ENCODE measurements around the gene LRRC74A.

LRRC74A gene

GRCh38 chr14:76810953-76811400 lies 15.2 kb upstream of the LRRC74A start:
- no peak for DNase-seq

DNA sequence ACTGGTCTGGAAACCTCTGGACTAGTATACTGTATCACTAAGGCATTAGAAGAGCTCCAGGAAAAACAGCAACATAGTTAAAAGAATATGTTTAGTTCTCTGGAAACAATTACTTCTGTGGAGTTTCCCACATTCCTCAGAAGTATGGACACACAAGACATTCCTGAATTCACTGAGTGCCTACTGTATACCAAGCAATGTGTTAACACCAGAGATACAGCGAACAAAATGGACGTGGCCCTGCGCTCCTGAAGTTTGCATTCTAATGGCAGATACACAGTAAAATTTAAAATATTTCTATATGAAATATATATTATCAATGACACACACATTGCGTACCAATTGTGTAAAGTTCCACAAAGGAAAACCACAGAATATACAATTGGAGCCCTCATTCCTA lies 14.6 kb upstream of the LRRC74A start:
- no peak for DNase-seq

DNA sequence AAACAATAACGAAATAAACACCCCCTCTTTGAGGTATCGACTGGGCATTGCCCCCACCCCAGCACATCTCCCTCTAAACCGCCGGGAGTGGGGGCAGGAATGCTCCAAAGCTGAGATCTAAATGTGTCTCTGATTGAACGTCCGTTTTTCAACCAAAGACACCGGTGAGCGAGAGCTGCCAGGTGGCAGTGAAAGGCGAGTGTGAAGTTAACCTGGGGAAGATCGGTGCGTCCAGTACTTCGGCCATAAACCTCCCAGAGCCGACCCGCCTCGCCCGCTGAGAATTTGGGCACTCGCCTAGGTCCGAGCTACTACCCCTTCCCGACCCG lies 14.2 kb upstream of the LRRC74A start:
- no peak for DNase-seq

- DNase-seq = peak; percentile 98
These were observed 13.5 kb upstream of the LRRC74A start, which contains the start of gene ANGEL1 for GRCh38 chr14:76812422-76813383. ANGEL1 (minus strand) TSS chr14:76812882; CDS start chr14:76812827, 55 bp downstream.

- no peak for DNase-seq
These were observed 11.2 kb upstream of the LRRC74A start for GRCh38 chr14:76814726-76815645.

DNA sequence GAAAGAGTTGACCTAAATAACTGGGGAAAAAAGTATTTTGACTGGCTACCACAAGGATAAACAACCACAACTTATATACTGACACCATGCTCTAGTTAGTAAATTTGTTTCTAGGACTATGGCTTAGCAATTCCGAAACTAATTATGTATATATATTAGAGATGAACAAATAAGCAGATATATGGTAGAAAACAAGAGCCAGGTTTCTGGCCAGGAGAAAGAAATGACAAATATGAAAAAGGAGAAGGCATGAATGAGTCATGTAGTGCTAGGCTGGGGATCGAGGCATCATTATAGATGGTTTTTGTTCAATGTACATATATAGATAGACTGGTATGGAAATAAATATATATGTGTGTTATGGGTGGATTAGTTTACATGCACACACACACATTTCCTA lies 5.5 kb upstream of the LRRC74A start:
- no peak for DNase-seq

DNA sequence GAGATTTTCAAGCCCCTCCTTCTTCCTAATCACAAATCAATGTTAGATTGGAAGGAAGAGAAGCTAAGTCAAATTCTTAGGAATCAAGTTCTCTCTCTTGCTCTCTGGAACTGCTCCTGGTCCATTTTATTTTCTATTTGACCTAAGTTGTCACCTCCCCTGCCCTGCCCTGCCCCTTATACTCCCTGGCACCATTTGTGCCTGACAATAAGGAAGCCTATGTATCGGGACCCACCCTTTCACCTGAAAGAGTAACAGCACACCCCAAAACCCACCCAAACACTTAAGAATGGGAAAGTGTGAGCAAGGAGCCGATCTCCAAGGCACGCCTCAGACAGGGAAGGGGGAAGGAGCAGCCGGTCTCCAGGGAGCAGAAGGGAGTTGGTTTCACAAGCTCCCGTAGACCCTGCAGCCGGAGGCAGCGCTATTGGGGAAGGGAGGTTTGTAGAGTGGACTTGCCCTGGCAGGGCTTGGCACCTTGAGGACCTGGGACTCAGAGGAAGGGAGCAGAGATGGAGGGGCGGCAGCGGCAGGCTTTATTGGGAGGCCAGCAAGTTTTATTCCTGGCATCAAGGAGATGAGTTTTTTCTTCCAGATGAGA lies 1.6 kb downstream of the LRRC74A start:
- DNase-seq = no peak

DNA sequence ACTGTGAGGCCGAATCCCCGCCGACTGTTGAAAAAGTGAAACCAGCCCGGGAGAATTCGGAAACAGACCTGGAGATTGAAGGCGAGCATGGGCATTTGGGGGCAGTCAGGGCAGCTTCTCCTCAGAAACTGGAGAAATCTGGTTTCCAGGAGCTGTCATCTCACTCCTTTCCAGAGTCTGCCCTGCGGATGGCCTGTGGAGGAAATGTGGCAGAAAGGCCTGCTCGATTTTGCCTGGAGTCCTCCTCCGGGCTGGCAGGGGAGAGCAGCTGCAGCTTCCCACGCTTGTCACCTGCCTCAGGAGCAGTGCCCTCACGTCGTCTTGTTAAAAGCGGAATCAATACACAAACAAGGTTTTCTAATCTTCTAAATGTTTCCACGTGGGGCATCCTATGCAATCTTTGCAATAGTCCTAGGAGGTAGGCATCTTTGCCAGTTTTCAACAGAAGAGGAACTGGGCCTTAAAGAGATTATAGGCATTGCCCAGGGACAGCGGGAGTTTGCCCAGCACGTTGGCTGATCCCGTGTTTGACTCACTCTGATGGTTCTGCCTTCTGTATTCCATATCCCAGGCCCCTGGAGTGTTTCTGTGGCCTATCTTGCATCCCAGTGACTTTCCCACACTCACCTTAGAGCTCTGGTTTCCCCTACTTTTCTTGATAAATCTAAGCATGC lies 2.3 kb downstream of the LRRC74A start:
- no peak for DNase-seq

DNA sequence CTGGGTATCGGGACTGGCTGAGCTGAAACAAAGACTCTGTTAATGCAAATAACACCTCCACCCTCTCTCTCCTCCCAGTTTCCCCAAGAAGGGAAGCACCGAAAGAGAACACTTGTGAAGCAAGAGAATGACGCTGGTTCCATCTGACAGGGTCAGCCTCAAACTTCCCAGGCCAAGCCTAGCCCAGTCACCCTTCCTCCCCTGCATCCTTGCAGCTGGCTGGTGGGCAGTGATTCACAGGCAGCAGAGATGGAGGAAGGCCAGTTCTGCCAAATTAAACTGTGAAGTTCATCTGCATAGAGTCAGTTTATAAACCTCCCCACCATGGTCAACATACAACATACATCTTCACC lies 2.8 kb downstream of the LRRC74A start:
- DNase-seq = no peak

DNA sequence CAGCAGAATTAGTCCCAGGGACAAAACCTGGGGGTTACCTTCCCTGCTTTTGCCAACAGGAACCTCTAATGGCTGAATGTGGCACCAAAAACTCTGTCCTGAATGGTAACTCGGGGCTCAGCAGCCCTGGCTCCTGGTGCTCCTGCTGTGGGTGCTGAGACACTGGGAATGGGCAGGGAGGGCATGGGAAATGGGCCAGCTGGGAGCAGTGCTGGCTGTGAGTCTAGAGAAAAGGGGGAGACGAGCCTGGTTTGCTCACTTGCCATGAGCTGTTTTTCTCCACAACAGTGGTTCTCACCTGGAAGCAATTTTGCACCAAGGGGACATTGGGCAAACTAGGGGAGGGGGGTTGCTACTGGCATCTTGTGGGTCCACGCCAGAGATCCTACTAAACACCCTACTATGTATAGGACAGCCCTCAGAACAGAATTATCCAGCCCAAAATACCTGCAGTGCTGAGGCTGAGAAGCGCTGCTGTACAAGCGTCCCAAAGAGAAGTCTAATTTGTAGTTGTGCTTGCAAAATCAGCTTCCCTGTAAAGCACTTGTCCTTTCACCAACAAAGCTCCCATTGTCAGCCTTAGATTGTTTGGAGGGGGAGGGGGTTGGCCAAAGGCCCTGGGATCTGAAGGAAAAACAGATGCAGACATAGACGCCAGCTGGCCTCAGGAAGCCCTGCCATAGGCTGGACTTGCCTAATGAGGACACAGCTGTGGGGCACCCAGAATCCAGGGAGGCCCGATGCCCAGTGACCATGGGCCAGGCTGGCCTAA lies 3.6 kb downstream of the LRRC74A start:
- no peak for DNase-seq

DNA sequence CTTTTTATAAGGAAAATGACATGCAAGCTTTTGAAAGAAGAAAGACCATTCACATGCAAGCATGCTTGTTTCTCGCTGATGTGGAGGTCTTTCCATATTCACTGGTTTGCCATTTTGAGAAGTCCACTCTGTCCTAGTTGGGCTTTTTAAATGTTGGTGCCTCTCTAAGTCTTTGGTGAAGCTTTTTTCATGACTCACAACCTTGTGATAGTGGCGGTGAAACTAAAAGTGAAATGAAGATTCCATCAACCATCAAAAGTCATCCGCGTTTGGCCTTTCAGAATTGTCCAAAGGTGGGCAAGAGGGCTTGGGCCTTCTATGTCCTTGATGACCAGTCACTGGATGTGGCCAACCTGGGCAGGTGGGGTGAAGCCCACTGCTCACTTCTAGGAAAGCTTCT lies 4.3 kb downstream of the LRRC74A start:
- DNase-seq = no peak

DNA sequence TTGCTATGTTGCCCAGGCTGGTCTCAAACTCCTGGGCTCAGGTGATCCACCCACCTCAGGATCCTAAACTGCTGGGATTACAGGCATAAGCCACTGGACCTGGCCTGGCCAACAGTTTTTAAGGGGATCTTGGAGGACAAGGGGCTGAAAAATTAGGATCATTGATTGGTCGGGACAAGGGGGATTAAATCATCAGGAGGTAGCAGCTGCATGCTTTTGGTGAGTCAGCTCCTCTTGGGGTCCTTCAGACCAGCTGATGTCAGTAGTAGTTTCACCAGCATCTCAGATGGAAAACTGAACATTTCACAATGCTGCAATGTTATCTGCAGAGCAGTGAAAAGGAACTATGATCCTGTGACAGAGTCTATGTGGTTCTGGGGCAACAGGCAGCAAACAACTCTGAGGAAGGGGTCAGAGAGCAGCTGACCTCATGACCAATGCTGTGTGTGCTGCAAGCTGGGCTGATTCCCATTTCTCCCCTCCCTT lies 6.3 kb downstream of the LRRC74A start:
- DNase-seq = no peak

DNA sequence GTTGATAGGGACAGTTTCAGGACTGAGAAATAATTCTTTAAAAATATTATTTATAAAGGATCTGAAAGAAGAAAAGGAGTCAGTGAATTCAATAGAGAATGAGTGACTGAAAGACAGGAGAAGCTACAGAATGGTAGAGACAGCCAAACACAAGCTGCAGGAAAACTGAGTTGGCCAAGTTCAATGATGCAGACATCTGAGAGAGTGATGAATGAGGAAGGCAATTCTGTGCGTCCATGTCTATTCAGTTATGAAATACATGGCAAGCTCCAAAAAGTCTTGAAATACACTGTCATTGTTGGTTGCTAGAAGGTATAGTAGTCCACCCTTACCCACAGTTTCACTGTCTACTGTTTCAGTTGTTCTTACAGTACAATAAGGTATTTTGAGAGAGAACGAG lies 6.8 kb downstream of the LRRC74A start:
- no peak for DNase-seq

GRCh38 chr14:76834241-76834661 lies 8.0 kb downstream of the LRRC74A start:
- no peak for DNase-seq

- DNase-seq = no peak
These were observed 9.9 kb downstream of the LRRC74A start for GRCh38 chr14:76836029-76836630.

GRCh38 chr14:76837524-76837923 lies 11.3 kb downstream of the LRRC74A start:
- no peak for DNase-seq

GRCh38 chr14:76842414-76842813 lies 16.2 kb downstream of the LRRC74A start:
- no peak for DNase-seq

DNA sequence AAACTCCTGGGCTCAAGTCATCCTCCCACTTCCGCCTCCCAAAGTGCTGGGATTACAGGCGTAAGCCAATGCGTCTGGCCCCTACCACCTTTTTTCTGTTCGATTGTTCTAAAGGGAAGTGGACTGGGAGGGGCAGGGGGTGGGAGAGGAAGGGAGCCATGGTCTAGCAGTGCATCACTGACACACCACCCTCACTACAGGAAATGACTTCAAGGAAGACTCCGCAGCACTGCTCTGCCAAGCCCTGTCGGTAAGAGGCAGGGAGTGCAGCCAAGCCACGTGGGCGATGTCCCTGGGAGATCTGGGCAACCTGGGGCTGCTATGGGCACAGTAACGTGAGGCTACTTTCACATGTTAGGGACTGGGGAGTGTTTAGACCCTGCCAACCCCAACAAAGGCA lies 18.0 kb downstream of the LRRC74A start:
- DNase-seq = peak; percentile 53

GRCh38 chr14:76846331-76847047 lies 20.3 kb downstream of the LRRC74A start:
- no peak for DNase-seq

DNA sequence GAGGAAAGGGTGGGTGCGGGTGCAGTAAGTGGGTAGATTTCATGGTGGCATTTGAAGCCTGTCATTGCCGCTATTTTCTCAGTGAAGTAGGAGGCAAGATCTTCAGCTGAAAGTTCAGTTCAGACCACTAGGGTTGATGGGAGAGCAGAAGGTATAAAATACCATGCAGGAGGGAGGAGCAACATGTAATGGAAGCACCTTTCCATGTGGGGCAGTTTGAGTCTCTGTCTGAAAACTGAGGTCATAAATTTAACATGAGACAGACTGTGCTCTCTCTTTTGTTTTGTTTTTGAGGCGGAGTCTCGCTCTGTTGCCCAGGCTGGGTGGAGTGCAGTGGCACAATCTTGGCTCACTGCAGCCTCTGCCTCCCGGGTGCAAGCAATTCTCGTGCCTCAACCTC lies 22.7 kb downstream of the LRRC74A start:
- no peak for DNase-seq

GRCh38 chr14:76855066-76855465 lies 28.9 kb downstream of the LRRC74A start:
- no peak for DNase-seq
